SH-SY5Y (cell line): ENCODE results near the gene MYOM3.

Source experiments
- GATA2 ChIP-seq: IDR thresholded peaks from 2 replicates; pipeline ENCODE4 v1.6.1; 2011; ENCODE audit warnings: mild to moderate bottlenecking, low read depth, low read length
- GATA3 ChIP-seq: IDR thresholded peaks from 2 replicates; pipeline ENCODE4 v1.6.1; 2011; ENCODE audit warnings: low read depth, mild to moderate bottlenecking, low read length, moderate library complexity

MYOM3 gene

DNA sequence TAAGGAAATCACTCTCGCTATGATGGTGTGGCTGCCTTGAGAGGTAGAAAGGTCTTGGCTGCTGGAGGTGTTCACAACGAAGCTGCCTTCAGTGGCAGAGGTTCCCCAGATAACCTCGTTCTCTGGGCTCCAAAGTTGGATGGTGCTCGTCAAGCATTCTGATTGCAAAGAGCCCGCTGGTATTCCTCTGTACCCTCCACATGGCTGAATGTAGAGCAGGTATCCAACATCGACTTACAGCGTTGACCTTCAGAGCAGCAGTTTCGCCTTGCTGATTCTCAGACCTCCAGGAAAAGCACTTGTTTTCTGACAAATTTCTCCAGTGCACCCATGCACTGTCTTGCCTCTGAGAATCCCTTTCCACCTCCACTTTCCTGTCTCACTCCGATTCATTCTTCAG lies 35.3 kb upstream of the MYOM3 start:
- no peak for TF ChIP-seq GATA2
- no peak for TF ChIP-seq GATA3

- no peak for TF ChIP-seq GATA2
- no peak for TF ChIP-seq GATA3
These were observed 30.9 kb upstream of the MYOM3 start, which contains the start of gene IL22RA1 for GRCh38 chr1:24142546-24143534. TSS of gene IL22RA1 (minus strand) at chr1:24143140. CDS start at chr1:24143082, 58 bp downstream.

- TF ChIP-seq GATA2 (no peak), GATA3 (no peak)
These were observed 29.5 kb upstream of the MYOM3 start for GRCh38 chr1:24141311-24141997.

GRCh38 chr1:24140741-24141181 lies 28.8 kb upstream of the MYOM3 start:
- TF ChIP-seq GATA2 (no peak), GATA3 (no peak)

DNA sequence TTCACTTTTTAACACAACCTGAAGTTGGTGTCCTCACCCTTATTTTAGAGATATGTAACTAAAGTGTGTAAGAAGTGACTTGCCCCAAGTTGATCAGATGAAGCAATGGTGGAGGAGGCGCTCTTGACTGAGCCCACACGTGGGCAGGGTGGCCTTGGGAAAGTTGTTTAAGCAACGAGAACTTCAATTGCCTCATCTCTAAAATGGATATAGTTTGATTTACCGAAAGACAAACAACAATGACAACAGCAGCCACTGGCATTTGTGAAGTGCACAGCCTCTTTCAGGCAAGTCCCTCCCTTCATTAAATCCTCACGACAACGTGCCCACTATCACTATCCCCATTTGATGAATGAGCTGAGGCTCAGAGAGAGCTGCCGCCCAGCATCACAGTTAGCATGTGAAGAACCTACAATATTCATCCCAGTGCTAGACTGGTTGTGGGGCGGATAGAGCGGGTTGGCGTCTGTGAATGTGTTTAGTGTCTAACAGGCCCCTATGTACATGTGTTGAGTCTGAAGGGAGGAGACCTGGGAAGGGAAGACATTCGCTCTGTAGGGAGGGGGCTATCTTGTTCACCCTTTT lies 28.0 kb upstream of the MYOM3 start:
- TF ChIP-seq GATA3: no peak
- TF ChIP-seq GATA2: no peak

GRCh38 chr1:24139222-24139489 lies 27.2 kb upstream of the MYOM3 start:
- no peak for TF ChIP-seq GATA3
- TF ChIP-seq GATA2: no peak

DNA sequence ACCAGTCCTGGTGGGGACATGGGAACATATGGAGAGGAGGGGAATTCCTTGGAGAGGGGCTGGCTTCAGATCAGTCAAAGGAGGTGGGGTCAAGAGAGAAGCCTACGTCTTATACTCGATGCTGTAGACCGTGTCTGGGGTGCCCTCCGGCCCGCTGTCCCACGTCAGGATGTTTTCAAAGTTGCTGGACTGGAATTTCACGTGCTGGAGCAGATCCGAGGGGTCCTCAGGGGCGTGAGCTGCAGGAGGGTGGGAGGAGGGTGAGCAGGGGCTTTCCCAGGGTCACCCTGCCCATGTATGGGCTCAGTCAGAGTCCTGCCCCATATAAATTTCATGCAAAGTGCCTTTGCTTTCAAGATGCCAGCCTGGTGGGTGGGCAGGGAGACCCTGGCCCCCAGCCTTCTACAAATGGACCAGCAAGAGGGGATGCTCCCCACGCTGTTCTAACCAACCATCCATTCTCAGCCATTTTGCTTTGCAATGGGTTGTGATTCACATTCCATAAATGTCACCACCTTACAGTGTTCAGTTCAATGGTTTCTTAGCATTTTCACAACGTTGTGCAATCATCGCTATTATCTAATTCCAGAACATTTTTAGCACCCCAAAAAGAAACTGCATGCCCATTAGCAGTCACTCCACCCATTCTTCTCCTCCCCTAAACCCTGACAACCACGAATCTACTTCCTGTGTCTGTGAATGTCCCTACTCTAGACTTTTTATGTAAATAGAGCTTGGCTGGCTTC lies 26.7 kb upstream of the MYOM3 start:
- TF ChIP-seq GATA2 (no peak), GATA3 (no peak)

DNA sequence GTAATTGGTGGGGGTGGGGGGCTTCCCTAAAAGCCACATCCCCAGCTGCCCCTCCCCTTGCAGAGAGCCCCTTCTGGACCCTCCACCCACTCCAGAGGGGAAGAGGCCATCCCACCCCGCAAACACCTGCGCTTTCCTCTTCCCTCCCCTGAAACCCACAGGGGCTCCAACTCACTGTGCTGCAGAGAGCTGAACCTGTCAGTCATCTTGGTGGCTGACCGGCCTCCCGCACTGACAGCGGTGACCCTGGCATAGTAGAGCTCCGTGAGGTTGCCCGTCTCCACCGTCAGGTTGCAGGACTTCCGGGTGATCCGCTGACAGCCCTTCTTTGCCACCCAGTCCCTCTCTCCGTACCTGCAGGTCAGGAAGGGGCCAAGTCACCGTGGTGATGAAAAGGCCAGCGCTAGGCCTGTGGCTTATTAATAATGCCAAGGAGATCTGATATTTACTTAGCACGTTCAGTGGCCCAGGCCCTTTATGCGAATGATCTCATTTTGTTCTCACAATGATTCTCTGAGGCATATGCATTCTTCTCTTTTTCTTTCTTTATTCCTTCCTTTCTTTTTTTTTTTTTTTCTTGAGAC lies 25.1 kb upstream of the MYOM3 start:
- TF ChIP-seq GATA3 (no peak), GATA2 (no peak)

DNA sequence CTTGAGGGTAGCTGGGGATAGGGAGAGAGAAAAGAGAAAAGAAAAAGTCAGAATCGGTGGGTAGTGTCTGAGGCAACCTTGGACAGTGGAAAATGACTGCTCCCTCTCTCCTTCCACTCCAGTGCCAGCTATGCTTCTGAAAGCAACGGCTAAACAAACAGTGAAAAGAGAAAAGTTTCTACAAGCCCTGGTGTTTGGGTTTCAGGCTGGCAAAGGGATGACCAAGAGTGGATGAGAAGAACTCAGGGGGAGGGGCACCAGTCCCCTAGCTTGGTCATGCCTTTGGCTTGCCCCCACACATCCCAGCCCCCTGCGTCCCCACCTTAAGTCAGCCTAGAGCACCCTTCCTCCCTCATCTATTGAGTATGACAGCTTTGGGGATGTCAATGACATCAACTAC lies 22.4 kb upstream of the MYOM3 start:
- TF ChIP-seq GATA3 (no peak), GATA2 (no peak)

DNA sequence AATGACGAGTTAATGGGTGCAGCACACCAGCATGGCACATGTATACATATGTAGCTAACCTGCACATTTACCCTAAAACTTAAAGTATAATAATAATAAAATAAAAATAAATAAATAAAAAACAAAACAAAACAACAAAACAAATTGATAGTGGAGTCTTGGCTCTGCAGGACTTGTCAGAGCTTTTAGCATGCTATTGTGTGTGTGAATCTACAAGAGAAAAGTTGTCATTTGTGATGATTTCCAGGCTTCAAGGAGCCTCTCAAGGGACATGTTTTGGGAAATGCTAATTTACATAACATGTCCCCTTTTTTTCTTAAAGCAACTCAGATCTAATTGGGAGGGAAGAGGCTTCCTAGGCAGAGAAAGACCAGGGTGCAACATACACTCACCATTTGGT lies 21.9 kb upstream of the MYOM3 start:
- TF ChIP-seq GATA2 (no peak), GATA3 (no peak)

DNA sequence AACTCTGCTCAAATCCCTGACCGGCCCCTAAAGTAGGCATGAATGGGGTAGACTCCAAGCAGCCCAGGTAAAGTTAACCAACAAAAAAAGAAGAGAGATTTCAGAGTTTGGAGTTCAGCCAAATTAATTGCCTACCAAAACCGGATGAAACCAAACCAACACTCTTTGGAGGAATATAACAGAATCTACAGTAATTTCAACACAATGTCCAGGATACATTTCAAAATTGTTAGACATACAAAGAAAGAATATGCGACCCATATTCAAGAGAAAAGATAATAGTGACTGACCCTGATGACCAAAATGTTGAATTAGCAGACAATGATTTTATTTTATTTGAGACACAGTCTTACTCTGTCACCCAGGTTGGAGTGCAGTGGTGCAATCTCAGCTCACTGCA lies 18.4 kb upstream of the MYOM3 start:
- TF ChIP-seq GATA3 (no peak), GATA2 (no peak)

- TF ChIP-seq GATA3 (no peak), GATA2 (no peak)
These were observed 15.9 kb upstream of the MYOM3 start for GRCh38 chr1:24127801-24128363.

- TF ChIP-seq GATA2: no peak
These were observed 15.3 kb upstream of the MYOM3 start for GRCh38 chr1:24127134-24127800.
